H1 (cell line): Measurements from ENCODE around the gene ZDHHC17.

Source experiments
- EP300 ChIP-seq, 2 experiments: IDR thresholded peaks; 1 replicate in 1 of 2; 2 replicates in 1 of 2; pipeline ENCODE4 v1.6.1; 2011 to 2012; ENCODE audit warnings: low read depth in 2 of 2, low read length in 2 of 2, mild to moderate bottlenecking in 2 of 2, borderline replicate concordance in 1 of 2, inconsistent platforms in 1 of 2, moderate library complexity in 1 of 2
- RAD21 ChIP-seq, 2 experiments: IDR thresholded peaks in 1 of 2; conservative IDR thresholded peaks in 1 of 2; 2 replicates each; pipeline ENCODE4 v1.6.1; 2011; ENCODE audit warnings: low read depth in 2 of 2, low read length in 2 of 2, improper control_type of control experiment in 1 of 2, inconsistent platforms in 1 of 2, mild to moderate bottlenecking in 1 of 2, moderate library complexity in 1 of 2
- RFX5 ChIP-seq: IDR thresholded peaks from 2 replicates; pipeline ENCODE4 v1.6.1; 2011; ENCODE audit warnings: low read depth, low read length, improper control_type of control experiment, borderline replicate concordance
- TF ChIP-seq, protein P1 (sequence below), 3 experiments: IDR thresholded peaks; 1 replicate in 2 of 3; 2 replicates in 1 of 3; pipeline versions ENCODE4 v1.5.1 to v1.6.1; 2011; ENCODE audit warnings: low read length in 3 of 3, mild to moderate bottlenecking in 3 of 3, inconsistent platforms in 2 of 3, low read depth in 1 of 3, moderate library complexity in 1 of 3; ENCODE audit not compliant: insufficient read depth in 1 of 3; ENCODE audit errors: control extremely low read depth in 1 of 3

DNA sequence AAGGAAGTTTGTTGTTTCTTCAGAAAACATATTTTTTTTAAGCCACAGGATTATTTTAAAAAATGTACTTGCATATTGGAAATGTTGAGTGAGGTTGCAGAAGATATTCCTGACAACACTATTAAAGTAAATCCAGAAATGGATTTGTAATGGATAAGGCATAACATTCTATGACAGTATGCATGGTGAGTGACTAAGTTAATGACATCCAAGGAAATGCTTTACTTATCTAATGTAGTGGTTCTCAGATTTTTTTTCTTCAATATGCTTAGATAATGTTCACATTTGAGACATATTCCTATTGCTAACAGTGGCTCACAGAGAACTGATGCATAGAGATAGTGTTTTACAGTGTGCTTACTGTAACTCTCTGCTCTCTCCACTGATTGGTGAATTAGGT, 49.4 kb downstream of the ZDHHC17 start:
- TF ChIP-seq RAD21 (IDR thresholded peaks at IDR 0.05 in 1 of 2, conservative IDR thresholded peaks at IDR 0.05 in 1 of 2; ENCODE audit: low read depth in 2 of 2, low read length in 2 of 2) (no peak), RFX5 (no peak), EP300 (IDR thresholded peaks at IDR 0.05; ENCODE audit: borderline replicate concordance in 1 of 2, low read depth in 2 of 2, low read length in 2 of 2) (no peak)
- TF ChIP-seq, protein P1, sequence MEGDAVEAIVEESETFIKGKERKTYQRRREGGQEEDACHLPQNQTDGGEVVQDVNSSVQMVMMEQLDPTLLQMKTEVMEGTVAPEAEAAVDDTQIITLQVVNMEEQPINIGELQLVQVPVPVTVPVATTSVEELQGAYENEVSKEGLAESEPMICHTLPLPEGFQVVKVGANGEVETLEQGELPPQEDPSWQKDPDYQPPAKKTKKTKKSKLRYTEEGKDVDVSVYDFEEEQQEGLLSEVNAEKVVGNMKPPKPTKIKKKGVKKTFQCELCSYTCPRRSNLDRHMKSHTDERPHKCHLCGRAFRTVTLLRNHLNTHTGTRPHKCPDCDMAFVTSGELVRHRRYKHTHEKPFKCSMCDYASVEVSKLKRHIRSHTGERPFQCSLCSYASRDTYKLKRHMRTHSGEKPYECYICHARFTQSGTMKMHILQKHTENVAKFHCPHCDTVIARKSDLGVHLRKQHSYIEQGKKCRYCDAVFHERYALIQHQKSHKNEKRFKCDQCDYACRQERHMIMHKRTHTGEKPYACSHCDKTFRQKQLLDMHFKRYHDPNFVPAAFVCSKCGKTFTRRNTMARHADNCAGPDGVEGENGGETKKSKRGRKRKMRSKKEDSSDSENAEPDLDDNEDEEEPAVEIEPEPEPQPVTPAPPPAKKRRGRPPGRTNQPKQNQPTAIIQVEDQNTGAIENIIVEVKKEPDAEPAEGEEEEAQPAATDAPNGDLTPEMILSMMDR (IDR thresholded peaks at IDR 0.05; ENCODE audit: control extremely low read depth in 1 of 3, insufficient read depth in 1 of 3, low read depth in 1 of 3, low read length in 3 of 3): no peak
